ENCODE data around the gene ATP5MC3.

ATP5MC3 gene

GRCh38 chr2:175156534-175156933, 25.0 kb downstream of the ATP5MC3 start:
- H3K4me3 ChIP-seq (ENCODE audit: low read length) = no peak overlapping the region
- peak; percentile 18 for DNase-seq (ENCODE audit: low read depth)
- no peak for TF ChIP-seq CTCF (IDR thresholded peaks at IDR 0.05; ENCODE audit: insufficient read depth, low read depth, low read length, missing control alignments)

- H3K4me3 ChIP-seq (ENCODE audit: low read length) = no peak overlapping the region
- TF ChIP-seq CTCF (IDR thresholded peaks at IDR 0.05; ENCODE audit: insufficient read depth, low read depth, low read length, missing control alignments) = no peak
- DNase-seq (ENCODE audit: low read depth) = peak; percentile 75
Measured at GRCh38 chr2:175154661-175155082, 26.8 kb downstream of the ATP5MC3 start.

- peak; percentile 56 for DNase-seq (ENCODE audit: low read depth)
- TF ChIP-seq CTCF (IDR thresholded peaks at IDR 0.05; ENCODE audit: insufficient read depth, low read depth, low read length, missing control alignments) = no peak
- H3K4me3 ChIP-seq (ENCODE audit: low read length) = no peak overlapping the region
Measured at GRCh38 chr2:175152242-175152641, 29.3 kb downstream of the ATP5MC3 start.

- H3K4me3 ChIP-seq (ENCODE audit: low read length) = no peak overlapping the region
- DNase-seq (ENCODE audit: low read depth) = no peak
- no peak for TF ChIP-seq CTCF (IDR thresholded peaks at IDR 0.05; ENCODE audit: insufficient read depth, low read depth, low read length, missing control alignments)
Measured at GRCh38 chr2:175151791-175152190, 29.7 kb downstream of the ATP5MC3 start.

- H3K4me3 ChIP-seq (ENCODE audit: low read length) = no peak overlapping the region
- TF ChIP-seq CTCF (IDR thresholded peaks at IDR 0.05; ENCODE audit: insufficient read depth, low read depth, low read length, missing control alignments) = no peak
- no peak for DNase-seq (ENCODE audit: low read depth)
Measured at GRCh38 chr2:175147186-175147585, 34.3 kb downstream of the ATP5MC3 start.

GRCh38 chr2:175143678-175144077, 37.8 kb downstream of the ATP5MC3 start:
- no peak overlapping the region for H3K4me3 ChIP-seq (ENCODE audit: low read length)
- TF ChIP-seq CTCF (IDR thresholded peaks at IDR 0.05; ENCODE audit: insufficient read depth, low read depth, low read length, missing control alignments) = no peak
- DNase-seq (ENCODE audit: low read depth) = no peak

GRCh38 chr2:175143191-175143590, 38.3 kb downstream of the ATP5MC3 start:
- no peak overlapping the region for H3K4me3 ChIP-seq (ENCODE audit: low read length)
- no peak for DNase-seq (ENCODE audit: low read depth)
- no peak for TF ChIP-seq CTCF (IDR thresholded peaks at IDR 0.05; ENCODE audit: insufficient read depth, low read depth, low read length, missing control alignments)
